ENCODE measurements around the gene CBFA2T2. TPM values are rescaled to one million over a fixed set of nuclear protein-coding genes. Genes with fewer than 3 reads are reported as not detected.
"Not testable (repeated sequence)": the region's sequence is repeated elsewhere in the genome, so short reads cannot be mapped to it uniquely, and the experiment has no call there.

Gene CBFA2T2
- total RNA-seq, 4 donors from 2014 or later: 17.2 to 24.6 (median 21.7) TPM

DNA sequence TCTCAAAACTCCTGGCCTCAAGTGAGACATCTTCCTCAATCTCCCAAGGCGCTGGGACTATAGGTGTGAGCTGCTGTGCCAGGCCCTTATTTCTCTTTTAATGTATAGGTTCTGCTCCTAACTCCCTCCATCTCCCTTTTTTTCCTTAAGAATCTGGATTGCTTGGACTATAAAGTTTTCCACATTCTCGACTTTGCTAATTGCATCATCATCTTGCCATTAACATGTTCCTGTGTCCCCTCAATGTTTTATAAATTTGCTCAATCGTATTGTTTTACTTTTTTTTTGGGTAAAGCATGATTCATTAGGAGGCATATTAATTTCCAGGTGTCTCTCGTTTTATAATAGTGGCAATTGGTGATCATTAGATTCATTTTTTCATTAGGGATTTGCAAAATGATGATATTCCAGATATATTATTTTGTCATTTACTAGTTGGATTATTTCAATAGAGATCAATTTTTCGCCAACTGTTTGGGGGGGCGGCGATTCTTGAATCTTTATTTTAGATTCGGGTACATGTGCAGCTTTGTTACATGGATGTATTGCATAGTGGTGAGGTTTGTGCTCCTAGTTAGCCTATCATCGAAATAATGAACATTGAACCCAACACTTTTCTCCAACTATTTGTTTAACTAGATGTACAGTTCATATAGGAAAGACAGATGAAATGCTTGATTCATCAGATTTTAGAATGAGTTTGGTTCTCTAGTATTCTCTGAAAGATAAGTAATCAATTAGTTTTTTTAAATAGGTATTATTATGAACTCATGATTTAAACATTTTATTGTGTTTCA lies 68.7 kb downstream of the CBFA2T2 start:
- H3K4me3 ChIP-seq (ENCODE audit: low read depth, poor library complexity, severe bottlenecking): no peak overlapping the region
- no peak for DNase-seq (ENCODE audit: low spot score in 2 of 2)
- intact Hi-C loops (cut with DNase I; ENCODE audit: low total_unique reads): no loop called here
- no peak for TF ChIP-seq POLR2A (IDR thresholded peaks at IDR 0.05)
- no peak for TF ChIP-seq CTCF (IDR thresholded peaks at IDR 0.05)
- WGBS, 2 donors: 89 to 93% methylated on average over 9 of the region's 9 CpGs

DNA sequence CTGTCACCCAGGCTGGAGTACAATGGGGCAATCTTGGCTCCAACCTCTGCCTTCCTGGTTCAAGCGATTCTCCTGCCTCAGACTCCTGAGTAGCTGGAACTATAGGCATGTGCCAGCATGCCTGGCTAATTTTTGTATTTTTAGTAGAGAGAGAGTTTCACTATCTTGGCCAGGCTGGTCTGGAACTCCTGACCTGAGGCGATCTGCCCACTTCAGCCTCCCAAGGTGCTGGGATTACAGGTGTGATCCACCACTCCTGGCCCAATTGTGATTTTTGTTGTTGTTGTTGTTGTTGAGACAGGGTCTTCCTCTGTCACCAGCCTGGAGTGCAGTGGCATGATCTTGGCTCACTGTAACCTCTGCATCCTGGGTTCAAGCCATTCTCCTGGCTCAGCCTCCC lies 69.3 kb downstream of the CBFA2T2 start:
- DNase-seq (ENCODE audit: low spot score in 2 of 2): no peak
- TF ChIP-seq CTCF (IDR thresholded peaks at IDR 0.05): no peak
- TF ChIP-seq POLR2A (IDR thresholded peaks at IDR 0.05): no peak
- WGBS, 2 donors: 73 to 86% methylated on average over 2 of the region's 2 CpGs

GRCh38 chr20:33560026-33560425 lies 70.1 kb downstream of the CBFA2T2 start:
- TF ChIP-seq POLR2A (IDR thresholded peaks at IDR 0.05) (no peak), CTCF (IDR thresholded peaks at IDR 0.05) (no peak)
- intact Hi-C loops (cut with DNase I; ENCODE audit: low total_unique reads): no loop called here
- WGBS, 2 donors: 84 to 91% methylated on average over 2 of the region's 2 CpGs
- DNase-seq (ENCODE audit: low spot score in 2 of 2): no peak
- H3K4me3 ChIP-seq (ENCODE audit: low read depth, poor library complexity, severe bottlenecking): no peak overlapping the region

More for the DNA sequence above, 69.3 kb downstream of the CBFA2T2 start:
- intact Hi-C loops (cut with DNase I; ENCODE audit: low total_unique reads): no loop called here
- no peak overlapping the region for H3K4me3 ChIP-seq (ENCODE audit: low read depth, poor library complexity, severe bottlenecking)

DNA sequence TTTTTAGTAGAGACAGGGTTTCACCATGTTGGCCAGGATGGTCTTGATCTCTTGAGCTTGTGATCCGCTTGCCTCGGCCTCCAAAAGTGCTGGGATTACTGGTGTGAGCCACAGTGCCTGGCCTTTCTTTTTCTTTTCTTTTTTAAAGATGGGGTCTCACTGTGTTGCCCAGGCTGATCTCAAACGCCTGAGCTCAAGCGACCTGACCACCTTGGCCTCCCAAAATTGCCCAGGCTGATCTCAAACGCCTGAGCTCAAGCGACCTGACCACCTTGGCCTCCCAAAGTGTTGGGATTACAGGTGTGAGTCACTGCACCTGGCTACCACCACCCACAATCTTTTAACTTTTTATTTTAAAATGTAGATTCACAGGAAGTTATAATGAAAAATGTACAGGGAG lies 71.2 kb downstream of the CBFA2T2 start:
- WGBS, 2 donors: 92 to 97% methylated on average over 6 of the region's 6 CpGs
- DNase-seq (ENCODE audit: low spot score in 2 of 2); intact Hi-C loops (cut with DNase I; ENCODE audit: low total_unique reads): not testable (repeated sequence)

DNA sequence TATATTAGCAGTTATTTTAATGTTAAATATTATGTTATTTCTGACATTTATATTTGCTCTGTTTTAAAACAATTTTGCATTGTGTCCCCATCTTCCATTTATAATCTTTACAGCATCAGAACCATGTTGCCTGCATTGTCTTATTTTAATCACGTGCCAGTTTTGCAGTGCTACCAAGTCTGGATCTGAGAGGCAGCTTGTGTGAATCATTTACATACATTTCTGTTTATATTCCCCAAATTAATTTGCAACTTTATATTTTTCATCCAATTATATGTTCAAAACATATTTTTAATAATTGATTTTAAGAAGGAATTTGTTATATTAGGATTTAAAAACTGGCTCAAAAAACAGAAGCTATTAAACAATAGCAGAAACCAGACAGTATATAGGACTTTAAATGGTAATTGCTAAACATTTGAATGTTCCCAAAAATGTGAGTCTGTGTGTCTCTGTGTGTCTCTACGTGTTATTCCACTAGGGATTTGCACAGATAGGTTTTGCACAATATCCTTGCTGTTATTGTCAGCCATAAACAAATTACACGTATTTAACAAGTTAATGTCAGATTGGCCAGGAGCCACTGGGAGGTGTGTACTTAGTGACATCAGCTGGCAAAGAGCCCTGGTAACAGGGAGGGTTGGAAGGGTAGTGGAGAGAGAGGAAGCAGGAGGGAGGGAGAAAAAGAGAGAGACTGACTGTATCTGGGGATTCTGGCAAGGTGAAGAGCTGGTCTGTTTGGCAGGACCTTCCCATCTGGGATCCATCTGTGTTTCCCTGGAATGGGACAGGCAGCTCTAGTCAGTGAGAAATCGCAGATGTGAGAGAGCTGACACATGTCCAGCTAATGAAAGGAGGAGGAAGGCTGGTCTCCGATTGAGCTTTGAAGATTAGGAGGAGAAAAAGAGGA lies 72.1 kb downstream of the CBFA2T2 start:
- TF ChIP-seq CTCF (IDR thresholded peaks at IDR 0.05) (peak in 1 of 3 donors; percentile 47), POLR2A (IDR thresholded peaks at IDR 0.05) (no peak)
- 13 to 16% methylated on average over 5 of the region's 5 CpGs for WGBS, 2 donors
- intact Hi-C loops (cut with DNase I; ENCODE audit: low total_unique reads): no loop called here
- DNase-seq (ENCODE audit: low spot score in 2 of 2): peak; percentile 85 to 92
- H3K4me3 ChIP-seq (ENCODE audit: low read depth, poor library complexity, severe bottlenecking): no peak overlapping the region

More for the DNA sequence above, 71.2 kb downstream of the CBFA2T2 start:
- H3K4me3 ChIP-seq (ENCODE audit: low read depth, poor library complexity, severe bottlenecking): not testable (repeated sequence)

DNA sequence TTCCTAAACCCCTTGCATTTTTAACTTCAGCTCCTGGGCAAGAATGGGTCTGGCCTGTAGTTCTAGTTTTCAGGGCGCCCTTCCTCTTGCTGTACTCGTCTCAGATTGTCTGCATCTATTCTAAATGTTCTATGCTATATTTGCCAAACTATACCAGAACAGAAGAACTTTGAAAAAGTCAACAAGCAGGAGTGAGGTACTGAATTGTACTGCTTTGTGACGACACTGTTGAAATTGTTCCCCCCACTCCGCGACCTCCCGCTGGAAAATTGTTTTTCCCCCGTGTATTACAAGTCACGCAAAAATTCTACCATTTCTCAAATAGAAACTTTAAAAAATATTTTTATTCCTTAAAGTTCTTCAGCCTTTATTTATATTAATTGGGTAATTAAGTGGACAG lies 73.9 kb downstream of the CBFA2T2 start:
- TF ChIP-seq POLR2A (IDR thresholded peaks at IDR 0.05) (no peak), CTCF (IDR thresholded peaks at IDR 0.05) (no peak)
- WGBS, 2 donors: 78 to 86% methylated on average over 8 of the region's 8 CpGs
- DNase-seq (ENCODE audit: low spot score in 2 of 2): no peak
- H3K4me3 ChIP-seq (ENCODE audit: low read depth, poor library complexity, severe bottlenecking): no peak overlapping the region
- intact Hi-C loops (cut with DNase I; ENCODE audit: low total_unique reads): no loop called here

Data from lower leg skin (tissue), 4 donors.